GM12878 (cell line): ENCODE data around the gene ANKHD1. TPM values are rescaled to one million over a fixed set of nuclear protein-coding genes. Genes with fewer than 3 reads are reported as not detected.

ENCODE experiments used
- ATAC-seq: fragments of 200-7000 bp; cut with Tn5 transposase; 3 replicates; pipeline ENCODE4 v1.9.1; 2020; ENCODE audit warnings: mild to moderate bottlenecking, moderate library complexity
- BruUV-seq: library from RNA; stranded (reverse); fragments of 400-500 nt; replicated peaks from 2 replicates; lab custom pipeline; 2021; lab: Mats Ljungman, UMichigan
- CTCF ChIA-PET: fragments of 300-600 bp; sonication (Branson Sonifier 250); formaldehyde crosslinking; extraction: SDS; loops from one replicate; lab custom pipeline; 2021; ENCODE audit warnings: inconsistent platforms; lab: Yijun Ruan, JAX
- POLR2A ChIA-PET: fragments of 350-600 bp; formaldehyde crosslinking; extraction: SDS; loops from one replicate; lab custom pipeline; 2021; ENCODE audit warnings: inconsistent platforms; lab: Charles Lee
- RAD21 ChIA-PET: fragments of 300-600 bp; sonication (Branson Sonifier 250); formaldehyde crosslinking; loops from one replicate; lab custom pipeline; 2023; ENCODE audit warnings: antibody characterized with exemption; ENCODE audit not compliant: unreplicated experiment; lab: Charles Lee
- SMC1A ChIA-PET: fragments of 300-600 bp; sonication (Branson Sonifier 250); formaldehyde crosslinking; loops from one replicate; lab custom pipeline; 2023; ENCODE audit not compliant: unreplicated experiment, uncharacterized antibody; lab: Charles Lee
- DNase-seq: peaks from one replicate; pipeline ENCODE4 v3.0.0-alpha.2; 2011; ENCODE audit warnings: low read depth, low spot score
- FAIRE-seq: peaks from 3 replicates; lab custom pipeline; 2011; peaks lifted over from hg19 to GRCh38; lab: Jason Lieb, UNC
- H2AFZ ChIP-seq: 2 replicates; pipeline ENCODE4 v1.6.0; 2011; ENCODE audit warnings: low read depth, low read length, control low read depth; ENCODE audit not compliant: control insufficient read depth
- H3K27ac ChIP-seq: 2 replicates; pipeline ENCODE4 v1.5.1; 2011; ENCODE audit warnings: control low read depth; ENCODE audit not compliant: control insufficient read depth, insufficient read depth
- H3K27me3 ChIP-seq, 2 experiments: replicated peaks in 1 of 2; 2 replicates each; pipeline versions ENCODE4 v1.6.0 to v1.6.1; 2011; ENCODE audit warnings: low read length in 1 of 2; ENCODE audit not compliant: control insufficient read depth in 2 of 2, insufficient read depth in 2 of 2
- H3K36me3 ChIP-seq, 2 experiments: 2 replicates each; pipeline ENCODE4 v1.5.1; 2011; ENCODE audit warnings: low read length in 1 of 2; ENCODE audit not compliant: control insufficient read depth in 2 of 2, insufficient read depth in 2 of 2
- H3K4me1 ChIP-seq: 2 replicates; pipeline ENCODE4 v1.6.1; 2011; ENCODE audit warnings: mild to moderate bottlenecking, low read length, moderate library complexity, mixed read lengths; ENCODE audit not compliant: control insufficient read depth, insufficient read depth
- H3K4me2 ChIP-seq: 2 replicates; pipeline ENCODE4 v1.6.0; 2011; ENCODE audit warnings: control low read depth; ENCODE audit not compliant: control insufficient read depth, insufficient read depth
- H3K4me3 ChIP-seq: fragments of 200-600 bp; sonication (generic); 2 replicates; pipeline ENCODE4 v1.5.1; 2016
- H3K79me2 ChIP-seq: 2 replicates; pipeline ENCODE4 v1.6.0; 2011; ENCODE audit warnings: low read length; ENCODE audit not compliant: control insufficient read depth, insufficient read depth
- H3K9ac ChIP-seq: 2 replicates; pipeline ENCODE4 v1.8.0; 2011; ENCODE audit warnings: low read length, control low read depth, mixed read lengths; ENCODE audit not compliant: control insufficient read depth, insufficient read depth
- H3K9me3 ChIP-seq: replicated peaks from 3 replicates; pipeline ENCODE4 v1.5.1; 2011; ENCODE audit warnings: mild to moderate bottlenecking, low read length; ENCODE audit not compliant: control insufficient read depth, insufficient read depth
- H4K20me1 ChIP-seq: 2 replicates; pipeline ENCODE4 v1.6.0; 2011; ENCODE audit not compliant: control insufficient read depth, insufficient read depth
- BRCA1 ChIP-seq: IDR thresholded peaks from 2 replicates; pipeline ENCODE4 v1.6.1; 2011; ENCODE audit warnings: low read depth, low read length, improper control_type of control experiment
- PAX8 ChIP-seq: fragments of 450-650 bp; IDR thresholded peaks from 2 replicates; pipeline ENCODE4 v1.6.1; 2017; ENCODE audit warnings: mild to moderate bottlenecking, moderate library complexity
- WGBS: methylation state at CpG from one replicate; pipeline ENCODE4 v1.1.6; 2016; ENCODE audit warnings: low lambda C conversion rate; ENCODE audit not compliant: insufficient replicate concordance, insufficient coverage; ENCODE audit errors: missing lambda C conversion rate; 5-methylcytosine and 5-hydroxymethylcytosine counted together
- in situ Hi-C: fragments of 300-500 bp; cut with MboI; formaldehyde crosslinking; loops from 9 replicates; pipeline ENCODE4 v1.14.3; 2018; ENCODE audit warnings: mixed read lengths
- intact Hi-C: fragments of 100-400 bp; cut with micrococcal nuclease; formaldehyde crosslinking; loops from one replicate; pipeline ENCODE4 v1.14.2; 2022; ENCODE audit not compliant: unreplicated experiment
- polyA plus RNA-seq, 11 experiments: library from polyadenylated mRNA; depleted of rRNA in 4 of 11; unstranded in 6 of 11; stranded (reverse) in 5 of 11; fragments of >200 nt; fragmentation: Nextera tagmentation in 4 of 11; fragmentation: Illumina TruSeq in 1 of 11; extraction: Ambion mirVana in 4 of 11; extraction: Trizol in 1 of 11; gene quantifications; 1 replicate in 1 of 11; 2 replicates in 10 of 11; pipeline versions ENCODE4 v1.2.1 to v1.2.3, GENCODE V29; 2011 to 2016; ENCODE audit warnings: inconsistent platforms in 2 of 11, missing spikeins in 2 of 11, low read depth in 1 of 11
- total RNA-seq, 4 experiments: library from RNA; depleted of rRNA in 3 of 4; stranded (reverse); fragments of >200 nt in 3 of 4; fragmentation: Illumina TruSeq in 1 of 4; extraction: Trizol in 1 of 4; gene quantifications; 2 replicates each; pipeline versions ENCODE4 v1.2.1 to v1.2.3, GENCODE V29; 2013 to 2021
- TF ChIP-seq, protein P1 (sequence below): fragments of 450-650 bp; IDR thresholded peaks from 2 replicates; pipeline ENCODE4 v1.6.1; 2016; ENCODE audit warnings: mild to moderate bottlenecking
- TF ChIP-seq, protein P2 (sequence below): IDR thresholded peaks from 2 replicates; pipeline ENCODE4 v1.6.1; 2011; ENCODE audit warnings: borderline replicate concordance, low read depth, mild to moderate bottlenecking, moderate library complexity, mixed read lengths, low read length; ENCODE audit not compliant: insufficient read depth; ENCODE audit errors: extremely low read length

Gene ANKHD1
- total and polyA plus RNA-seq, 10 of the 15 experiments (the other 5 are each of a cell fraction or from before 2014, with no cell fraction given), result 31.6 to 96.8 (median 74.3) TPM

DNA sequence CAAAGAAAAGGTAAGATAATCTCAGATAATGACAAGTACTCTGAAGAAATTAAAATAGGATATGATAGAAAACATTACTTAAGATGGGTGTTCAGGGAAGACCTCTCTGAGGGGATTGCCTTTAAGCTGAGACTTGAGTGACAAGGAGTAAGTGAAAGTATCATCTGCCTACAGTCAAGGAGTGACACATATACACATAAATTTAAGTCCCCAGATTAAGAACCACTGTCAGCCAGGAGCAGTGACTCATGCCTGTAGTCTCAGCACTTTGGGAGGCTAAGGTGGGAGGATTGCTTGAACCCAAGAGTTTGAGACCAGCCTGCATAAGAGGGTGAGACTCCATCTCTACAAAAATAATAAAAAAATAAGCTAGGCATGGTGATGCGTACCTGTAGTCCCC, 19.7 kb upstream of the ANKHD1 start:
- H4K20me1 ChIP-seq, result no peaks in the 10 kb centered on the region
- no peak overlapping the region for H3K4me3 ChIP-seq
- 100% methylated on average over 1 of the region's 1 CpG for WGBS
- H3K79me2 ChIP-seq, result no peaks in the 10 kb centered on the region
- ChIA-PET POLR2A (interaction anchor here (0.6 to 1.0 kb wide), 2 partner anchors 12 to 220 kb away, joined by 3 read pairs; no protein-coding TSS in a partner anchor), RAD21 (interaction anchor here (1.2 kb wide), 1 partner anchor 10 kb away, joined by 4 read pairs; no protein-coding TSS in a partner anchor), CTCF (interaction anchor here (2.3 kb wide), 1 partner anchor 9 kb away, joined by 17 read pairs; no protein-coding TSS in a partner anchor), SMC1A (interaction anchor here (0.8 kb wide), 1 partner anchor 146 kb away, joined by 4 read pairs; no protein-coding TSS in a partner anchor)
- H3K9ac ChIP-seq, result no peak overlapping the region
- intact Hi-C loops (no loop called here), in situ Hi-C loops (no loop called here)
- no peaks in the 10 kb centered on the region for H3K36me3 ChIP-seq
- TF ChIP-seq BRCA1 (no peak), PAX8 (no peak)
- TF ChIP-seq, protein P1, sequence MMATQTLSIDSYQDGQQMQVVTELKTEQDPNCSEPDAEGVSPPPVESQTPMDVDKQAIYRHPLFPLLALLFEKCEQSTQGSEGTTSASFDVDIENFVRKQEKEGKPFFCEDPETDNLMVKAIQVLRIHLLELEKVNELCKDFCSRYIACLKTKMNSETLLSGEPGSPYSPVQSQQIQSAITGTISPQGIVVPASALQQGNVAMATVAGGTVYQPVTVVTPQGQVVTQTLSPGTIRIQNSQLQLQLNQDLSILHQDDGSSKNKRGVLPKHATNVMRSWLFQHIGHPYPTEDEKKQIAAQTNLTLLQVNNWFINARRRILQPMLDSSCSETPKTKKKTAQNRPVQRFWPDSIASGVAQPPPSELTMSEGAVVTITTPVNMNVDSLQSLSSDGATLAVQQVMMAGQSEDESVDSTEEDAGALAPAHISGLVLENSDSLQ, result peak; percentile 68
- TF ChIP-seq, protein P2, sequence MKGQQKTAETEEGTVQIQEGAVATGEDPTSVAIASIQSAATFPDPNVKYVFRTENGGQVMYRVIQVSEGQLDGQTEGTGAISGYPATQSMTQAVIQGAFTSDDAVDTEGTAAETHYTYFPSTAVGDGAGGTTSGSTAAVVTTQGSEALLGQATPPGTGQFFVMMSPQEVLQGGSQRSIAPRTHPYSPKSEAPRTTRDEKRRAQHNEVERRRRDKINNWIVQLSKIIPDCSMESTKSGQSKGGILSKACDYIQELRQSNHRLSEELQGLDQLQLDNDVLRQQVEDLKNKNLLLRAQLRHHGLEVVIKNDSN, result no peak
- H3K4me1 ChIP-seq, result no peaks in the 10 kb centered on the region
- H3K27ac ChIP-seq, result no peak overlapping the region
- BruUV-seq, result no TSS peak
- FAIRE-seq (no peak), DNase-seq (no peak), ATAC-seq (no peak)
- no peaks in the 10 kb centered on the region; the same call in 2 of the 3 replicates for H3K9me3 ChIP-seq
- no peak overlapping the region for H3K4me2 ChIP-seq
- no peaks in the 10 kb centered on the region for H3K27me3 ChIP-seq
- H2AFZ ChIP-seq, result no peak overlapping the region
